ENCODE data around the gene BMP2K. TPM values are rescaled to one million over a fixed set of nuclear protein-coding genes. Genes with fewer than 3 reads are reported as not detected.

The BMP2K gene
- total RNA-seq, 1 experiment from 2014 or later: 19.7 TPM

- peak; percentile 17 for DNase-seq (ENCODE audit: low spot score)
These were observed 11.6 kb upstream of the BMP2K start for GRCh38 chr4:78764498-78764961.

- DNase-seq (ENCODE audit: low spot score): no peak
These were observed 10.6 kb upstream of the BMP2K start for GRCh38 chr4:78765432-78766006.

- no peak for DNase-seq (ENCODE audit: low spot score)
These were observed 10.1 kb upstream of the BMP2K start for GRCh38 chr4:78766026-78766425.

- DNase-seq (ENCODE audit: low spot score): no peak
These were observed 9.5 kb upstream of the BMP2K start for GRCh38 chr4:78766650-78767049.

GRCh38 chr4:78767350-78767749 lies 8.8 kb upstream of the BMP2K start:
- no peak for DNase-seq (ENCODE audit: low spot score)

GRCh38 chr4:78768452-78769180 lies 7.5 kb upstream of the BMP2K start:
- DNase-seq (ENCODE audit: low spot score): peak; percentile 13

GRCh38 chr4:78770091-78770642 lies 6.0 kb upstream of the BMP2K start:
- DNase-seq (ENCODE audit: low spot score): no peak

- DNase-seq (ENCODE audit: low spot score): no peak
These were observed 3.5 kb upstream of the BMP2K start for GRCh38 chr4:78772526-78773091.

- DNase-seq (ENCODE audit: low spot score): peak; percentile 5
These were observed 1.7 kb upstream of the BMP2K start for GRCh38 chr4:78774417-78774816.

GRCh38 chr4:78775303-78776078 lies 659 bp upstream of the BMP2K start:
- DNase-seq (ENCODE audit: low spot score): peak; percentile 39

- peak; percentile 38 for DNase-seq (ENCODE audit: low spot score)
These were observed 802 bp downstream of the BMP2K start for GRCh38 chr4:78776729-78777575.

- DNase-seq (ENCODE audit: low spot score): no peak
These were observed 1.4 kb downstream of the BMP2K start for GRCh38 chr4:78777576-78777940.

- no peak for DNase-seq (ENCODE audit: low spot score)
These were observed 2.4 kb downstream of the BMP2K start for GRCh38 chr4:78778530-78778929.

GRCh38 chr4:78779280-78779679 lies 3.1 kb downstream of the BMP2K start:
- DNase-seq (ENCODE audit: low spot score): no peak

- DNase-seq (ENCODE audit: low spot score): no peak
These were observed 3.9 kb downstream of the BMP2K start for GRCh38 chr4:78780093-78780492.

GRCh38 chr4:78781139-78781538 lies 5.0 kb downstream of the BMP2K start:
- no peak for DNase-seq (ENCODE audit: low spot score)

- no peak for DNase-seq (ENCODE audit: low spot score)
These were observed 5.8 kb downstream of the BMP2K start for GRCh38 chr4:78781924-78782323.

- peak; percentile 4 for DNase-seq (ENCODE audit: low spot score)
These were observed 8.2 kb downstream of the BMP2K start for GRCh38 chr4:78784236-78784865.

- no peak for DNase-seq (ENCODE audit: low spot score)
These were observed 11.3 kb downstream of the BMP2K start for GRCh38 chr4:78787392-78788006.

Measured in A172 (cell line).